Femur (tissue), 1 donor: Measurements from ENCODE around the gene NDFIP2.

Source experiments
- DNase-seq: peaks from one replicate; pipeline ENCODE4 v3.0.0-alpha.2; 2017

The NDFIP2 gene

DNA sequence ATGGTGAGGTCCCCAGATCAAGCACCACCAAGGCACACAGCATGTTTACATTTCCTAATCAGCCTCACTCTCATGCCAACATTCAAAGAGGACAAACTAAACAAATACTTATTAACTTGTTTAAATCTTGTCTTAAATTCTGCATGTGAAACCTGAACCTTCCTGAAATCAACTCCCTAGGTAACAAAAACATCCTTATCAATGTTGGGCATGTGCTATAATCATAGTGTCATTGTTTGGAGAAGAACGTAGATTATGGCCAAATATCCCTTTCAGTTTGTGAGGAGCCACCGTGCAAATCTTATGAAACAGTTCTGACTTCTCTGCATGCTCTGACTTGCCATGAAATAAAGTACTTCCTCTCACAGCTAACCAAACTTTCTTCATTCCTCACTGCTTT, 123.8 kb downstream of the NDFIP2 start:
- DNase-seq: no peak
